ENCODE measurements around the gene CERS5. TPM values are rescaled to one million over a fixed set of nuclear protein-coding genes. Genes with fewer than 3 reads are reported as not detected.

CERS5 gene
- polyA plus RNA-seq, 1 donor (not counting 4 experiments of a cell fraction or from before 2014, with no cell fraction given): 72.3 TPM

DNA sequence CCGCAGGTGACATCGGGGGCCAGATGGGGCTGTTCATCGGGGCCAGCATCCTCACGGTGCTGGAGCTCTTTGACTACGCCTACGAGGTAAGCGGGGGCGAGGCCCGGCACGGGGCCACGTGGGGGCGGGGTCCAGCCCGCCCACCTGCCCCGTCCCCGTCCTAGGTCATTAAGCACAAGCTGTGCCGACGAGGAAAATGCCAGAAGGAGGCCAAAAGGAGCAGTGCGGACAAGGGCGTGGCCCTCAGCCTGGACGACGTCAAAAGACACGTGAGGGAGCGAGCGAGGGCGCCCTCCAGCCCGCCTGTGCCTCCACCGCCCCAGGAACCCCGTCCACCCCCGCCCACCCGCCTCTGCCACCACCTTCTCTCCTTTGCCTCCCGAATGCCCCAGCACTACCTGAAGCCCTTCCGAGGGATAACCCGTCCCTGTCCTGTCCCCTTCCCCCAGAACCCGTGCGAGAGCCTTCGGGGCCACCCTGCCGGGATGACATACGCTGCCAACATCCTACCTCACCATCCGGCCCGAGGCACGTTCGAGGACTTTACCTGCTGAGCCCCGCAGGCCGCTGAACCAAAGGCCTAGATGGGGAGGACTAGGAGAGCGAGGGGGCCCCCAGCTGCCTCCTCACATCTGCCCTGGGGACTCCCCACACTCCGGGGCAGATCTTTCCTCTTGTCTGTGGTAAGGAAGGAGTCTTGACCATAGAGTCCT, 85.9 kb downstream of the CERS5 start:
- H3K4me2 ChIP-seq (ENCODE audit: control insufficient read depth, extremely low read depth, insufficient read depth, low read depth, low read length): no peak overlapping the region
- H4K20me1 ChIP-seq (ENCODE audit: control insufficient read depth, extremely low read depth, insufficient read depth, low read length): no peaks in the 10 kb centered on the region
- H3K4me1 ChIP-seq (ENCODE audit: control insufficient read depth, extremely low read depth, insufficient read depth, low read length): peaks cover under 1% of the 10 kb centered on the region
- H2AFZ ChIP-seq (ENCODE audit: control insufficient read depth, low read length): no peak overlapping the region
- no peaks in the 10 kb centered on the region for H3K9me3 ChIP-seq (ENCODE audit: control insufficient read depth, low read depth, low read length)
- no peak overlapping the region for H3K27ac ChIP-seq (ENCODE audit: control insufficient read depth, insufficient read depth, low read length)
- no peaks in the 10 kb centered on the region for H3K36me3 ChIP-seq (ENCODE audit: control insufficient read depth in 2 of 2, extremely low read depth in 1 of 2, insufficient read depth in 2 of 2, low read length in 2 of 2)
- no peak for TF ChIP-seq EZH2 (IDR thresholded peaks at IDR 0.05; ENCODE audit: low read length)
- TF ChIP-seq, protein P1, sequence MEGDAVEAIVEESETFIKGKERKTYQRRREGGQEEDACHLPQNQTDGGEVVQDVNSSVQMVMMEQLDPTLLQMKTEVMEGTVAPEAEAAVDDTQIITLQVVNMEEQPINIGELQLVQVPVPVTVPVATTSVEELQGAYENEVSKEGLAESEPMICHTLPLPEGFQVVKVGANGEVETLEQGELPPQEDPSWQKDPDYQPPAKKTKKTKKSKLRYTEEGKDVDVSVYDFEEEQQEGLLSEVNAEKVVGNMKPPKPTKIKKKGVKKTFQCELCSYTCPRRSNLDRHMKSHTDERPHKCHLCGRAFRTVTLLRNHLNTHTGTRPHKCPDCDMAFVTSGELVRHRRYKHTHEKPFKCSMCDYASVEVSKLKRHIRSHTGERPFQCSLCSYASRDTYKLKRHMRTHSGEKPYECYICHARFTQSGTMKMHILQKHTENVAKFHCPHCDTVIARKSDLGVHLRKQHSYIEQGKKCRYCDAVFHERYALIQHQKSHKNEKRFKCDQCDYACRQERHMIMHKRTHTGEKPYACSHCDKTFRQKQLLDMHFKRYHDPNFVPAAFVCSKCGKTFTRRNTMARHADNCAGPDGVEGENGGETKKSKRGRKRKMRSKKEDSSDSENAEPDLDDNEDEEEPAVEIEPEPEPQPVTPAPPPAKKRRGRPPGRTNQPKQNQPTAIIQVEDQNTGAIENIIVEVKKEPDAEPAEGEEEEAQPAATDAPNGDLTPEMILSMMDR (optimal IDR thresholded peaks at IDR 0.05 in 1 of 3, IDR thresholded peaks at IDR 0.05 in 1 of 3, conservative IDR thresholded peaks at IDR 0.05 in 1 of 3; ENCODE audit: extremely low read depth in 1 of 3, insufficient read depth in 2 of 3, low read length in 3 of 3): no peak
- FAIRE-seq (no peak), DNase-seq (ENCODE audit: low read depth, low spot score) (no peak)
- H3K79me2 ChIP-seq (ENCODE audit: control insufficient read depth, insufficient read depth, low read length): peaks cover 6% of the 10 kb centered on the region
- dilution Hi-C loops (cut with MboI; ENCODE audit: extremely low pct_ligation_motif_present, low sequenced_read_pairs): no loop called here
- no peaks in the 10 kb centered on the region for H3K9me1 ChIP-seq (ENCODE audit: control insufficient read depth, extremely low read depth, insufficient read depth, low read length)
- H3K27me3 ChIP-seq (ENCODE audit: control insufficient read depth, extremely low read depth, insufficient read depth, low read length): no peaks in the 10 kb centered on the region
- H3K9ac ChIP-seq (ENCODE audit: control insufficient read depth, extremely low read depth, insufficient read depth, low read length): no peak overlapping the region
- no peak overlapping the region for H3K4me3 ChIP-seq (ENCODE audit: control insufficient read depth in 2 of 3, extremely low read depth in 1 of 3, insufficient read depth in 2 of 3, low read depth in 1 of 3, low read length in 3 of 3)

DNA sequence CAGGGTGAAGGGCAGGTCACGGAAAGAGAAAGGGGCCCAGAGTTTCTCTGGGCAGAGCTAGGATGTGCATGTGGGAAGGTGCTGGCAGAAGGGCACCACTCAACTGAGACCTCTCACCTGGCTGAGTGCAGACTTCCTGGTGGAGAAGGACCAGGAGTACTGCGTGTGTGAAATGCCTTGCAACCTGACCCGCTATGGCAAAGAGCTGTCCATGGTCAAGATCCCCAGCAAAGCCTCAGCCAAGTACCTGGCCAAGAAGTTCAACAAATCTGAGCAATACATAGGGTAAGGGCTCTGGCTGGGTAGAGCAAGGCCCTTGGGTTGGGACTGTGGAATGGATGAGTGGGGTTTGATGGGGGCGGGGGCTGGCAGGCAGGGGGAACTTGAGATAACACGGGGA, 87.4 kb downstream of the CERS5 start:
- FAIRE-seq (no peak), DNase-seq (ENCODE audit: low read depth, low spot score) (no peak)
- Histone ChIP-seq H3K36me3 (ENCODE audit: control insufficient read depth in 2 of 2, extremely low read depth in 1 of 2, insufficient read depth in 2 of 2, low read length in 2 of 2) (no peaks in the 10 kb centered on the region), H3K4me2 (ENCODE audit: control insufficient read depth, extremely low read depth, insufficient read depth, low read depth, low read length) (no peak overlapping the region), H3K9me1 (ENCODE audit: control insufficient read depth, extremely low read depth, insufficient read depth, low read length) (no peaks in the 10 kb centered on the region), H3K9ac (ENCODE audit: control insufficient read depth, extremely low read depth, insufficient read depth, low read length) (no peak overlapping the region), H3K27me3 (ENCODE audit: control insufficient read depth, extremely low read depth, insufficient read depth, low read length) (no peaks in the 10 kb centered on the region), H3K79me2 (ENCODE audit: control insufficient read depth, insufficient read depth, low read length) (peaks cover 2% of the 10 kb centered on the region), H3K4me3 (ENCODE audit: control insufficient read depth in 2 of 3, extremely low read depth in 1 of 3, insufficient read depth in 2 of 3, low read depth in 1 of 3, low read length in 3 of 3) (no peak overlapping the region), H3K9me3 (ENCODE audit: control insufficient read depth, low read depth, low read length) (no peaks in the 10 kb centered on the region), H3K27ac (ENCODE audit: control insufficient read depth, insufficient read depth, low read length) (no peak overlapping the region), H3K4me1 (ENCODE audit: control insufficient read depth, extremely low read depth, insufficient read depth, low read length) (peaks cover 3% of the 10 kb centered on the region), H4K20me1 (ENCODE audit: control insufficient read depth, extremely low read depth, insufficient read depth, low read length) (no peaks in the 10 kb centered on the region), H2AFZ (ENCODE audit: control insufficient read depth, low read length) (no peak overlapping the region)
- TF ChIP-seq EZH2 (IDR thresholded peaks at IDR 0.05; ENCODE audit: low read length): no peak
- TF ChIP-seq, protein P1 (optimal IDR thresholded peaks at IDR 0.05 in 1 of 3, IDR thresholded peaks at IDR 0.05 in 1 of 3, conservative IDR thresholded peaks at IDR 0.05 in 1 of 3; ENCODE audit: extremely low read depth in 1 of 3, insufficient read depth in 2 of 3, low read length in 3 of 3): no peak
- dilution Hi-C loops (cut with MboI; ENCODE audit: extremely low pct_ligation_motif_present, low sequenced_read_pairs): no loop called here

Other genes starting within 250 kb of the CERS5 start
- not detected in 3 replicates for gene AQP2, start 216.6 kb downstream of the CERS5 start, polyA plus RNA-seq
- not detected in 3 replicates for gene AQP5, start 205.5 kb downstream of the CERS5 start, polyA plus RNA-seq
- gene AQP6, start 194.4 kb downstream of the CERS5 start, polyA plus RNA-seq: 0.28 to 0.57 TPM (median 0.45 TPM) in 3 replicates
- gene RACGAP1, start 141.9 kb downstream of the CERS5 start, polyA plus RNA-seq: 27.7 to 57.1 TPM (median 45.2 TPM) in 3 replicates
- gene ASIC1, start 109.8 kb downstream of the CERS5 start, polyA plus RNA-seq: 5.7 to 8.3 TPM (median 5.7 TPM) in 3 replicates
- 48.8 to 91.5 TPM (median 56.6 TPM) in 3 replicates for gene SMARCD1, start 82.0 kb downstream of the CERS5 start, polyA plus RNA-seq
- 0.13 to 0.22 TPM (median 0.17 TPM) in 3 replicates for gene GPD1, start 63.4 kb downstream of the CERS5 start, polyA plus RNA-seq
- 62.5 to 139 TPM (median 96.6 TPM) in 3 replicates for gene COX14, start 55.1 kb downstream of the CERS5 start, polyA plus RNA-seq
- 449 to 510 TPM (median 483 TPM) in 3 replicates for gene LIMA1, start 116.2 kb upstream of the CERS5 start, polyA plus RNA-seq
- gene FAM186A, start 229.2 kb upstream of the CERS5 start, polyA plus RNA-seq: not detected in 3 replicates
- 20.5 to 33.2 TPM (median 29.7 TPM) in 3 replicates for gene LARP4, start 233.5 kb upstream of the CERS5 start, polyA plus RNA-seq

Data from keratinocyte (primary cell).